CD4-positive, CD25-positive, alpha-beta regulatory T cell (primary cell): ENCODE measurements around the gene OGFOD2. TPM values are rescaled to one million over a fixed set of nuclear protein-coding genes. Genes with fewer than 3 reads are reported as not detected.
A peak's percentile ranks its signal among the peaks of the same experiment; 100 is the strongest.

Source experiments
- ATAC-seq, 2 donors: fragments of 150-1000 bp; cut with Tn5 transposase; one replicate each; pipeline ENCODE4 v1.10.0; 2021; ENCODE audit warnings: low read depth in 2 of 2, moderate number of reproducible peaks in 2 of 2, moderate library complexity in 1 of 2
- DNase-seq, 3 donors: peaks; one replicate each; pipeline versions ENCODE4 v3.0.0 to v3.0.0-alpha.2; 2012 to 2022; ENCODE audit warnings: mixed read lengths in 1 of 3
- H3K27ac ChIP-seq: one replicate; pipeline ENCODE4 v1.7.0; 2013; ENCODE audit warnings: mild to moderate bottlenecking, low read length; ENCODE audit not compliant: insufficient read depth, poor library complexity, severe bottlenecking
- H3K27me3 ChIP-seq: one replicate; pipeline ENCODE4 v1.7.0; 2013; ENCODE audit warnings: low read length; ENCODE audit not compliant: control insufficient read depth, insufficient read depth
- H3K36me3 ChIP-seq: one replicate; pipeline ENCODE4 v1.7.0; 2013; ENCODE audit warnings: mild to moderate bottlenecking, low read length, moderate library complexity; ENCODE audit not compliant: control insufficient read depth, insufficient read depth
- H3K4me1 ChIP-seq: 2 replicates; pipeline ENCODE4 v1.7.0; 2013; ENCODE audit warnings: mild to moderate bottlenecking, low read length; ENCODE audit not compliant: insufficient read depth, control insufficient read depth, poor library complexity, severe bottlenecking
- H3K4me3 ChIP-seq: one replicate; pipeline ENCODE4 v1.7.0; 2013; ENCODE audit warnings: low read depth, mild to moderate bottlenecking, low read length, moderate library complexity
- H3K9me3 ChIP-seq, 2 experiments: 1 replicate in 1 of 2; 2 replicates in 1 of 2; pipeline ENCODE4 v1.7.0; 2013; ENCODE audit warnings: low read length in 2 of 2, mild to moderate bottlenecking in 1 of 2, moderate library complexity in 1 of 2; ENCODE audit not compliant: control insufficient read depth in 2 of 2
- H3K27ac Mint-ChIP-seq, 3 donors: one replicate each; pipeline ENCODE4 v1.8.0; 2020 to 2022; ENCODE audit warnings: mild to moderate bottlenecking in 3 of 3, mixed read lengths in 3 of 3, moderate library complexity in 2 of 3
- H3K27me3 Mint-ChIP-seq: one replicate; pipeline ENCODE4 v1.8.0; 2022; ENCODE audit warnings: mild to moderate bottlenecking, mixed read lengths
- H3K36me3 Mint-ChIP-seq: one replicate; pipeline ENCODE4 v1.8.0; 2020; ENCODE audit warnings: mixed read lengths
- H3K4me1 Mint-ChIP-seq, 4 donors: one replicate each; pipeline ENCODE4 v1.8.0; 2020 to 2022; ENCODE audit warnings: mixed read lengths in 4 of 4, mild to moderate bottlenecking in 1 of 4
- H3K4me3 Mint-ChIP-seq, 4 donors: one replicate each; pipeline ENCODE4 v1.8.0; 2020 to 2022; ENCODE audit warnings: mild to moderate bottlenecking in 4 of 4, mixed read lengths in 4 of 4, moderate library complexity in 3 of 4
- H3K9me3 Mint-ChIP-seq, 7 donors: one replicate each; pipeline ENCODE4 v1.8.0; 2020 to 2022; ENCODE audit warnings: mixed read lengths in 7 of 7, mild to moderate bottlenecking in 3 of 7, moderate library complexity in 2 of 7
- polyA plus RNA-seq, 4 donors: library from polyadenylated mRNA; unstranded; fragments of 300-500 nt; fragmentation: Illumina TruSeq; gene quantifications; one replicate each; pipeline ENCODE4 v1.2.3, GENCODE V29; 2021
- total RNA-seq: library from RNA; stranded (reverse); gene quantifications from one replicate; pipeline ENCODE4 v1.2.3, GENCODE V29; 2022

Gene OGFOD2
- total and polyA plus RNA-seq, 5 donors from 2014 or later, result 12.5 to 20.6 (median 14.3) TPM

DNA sequence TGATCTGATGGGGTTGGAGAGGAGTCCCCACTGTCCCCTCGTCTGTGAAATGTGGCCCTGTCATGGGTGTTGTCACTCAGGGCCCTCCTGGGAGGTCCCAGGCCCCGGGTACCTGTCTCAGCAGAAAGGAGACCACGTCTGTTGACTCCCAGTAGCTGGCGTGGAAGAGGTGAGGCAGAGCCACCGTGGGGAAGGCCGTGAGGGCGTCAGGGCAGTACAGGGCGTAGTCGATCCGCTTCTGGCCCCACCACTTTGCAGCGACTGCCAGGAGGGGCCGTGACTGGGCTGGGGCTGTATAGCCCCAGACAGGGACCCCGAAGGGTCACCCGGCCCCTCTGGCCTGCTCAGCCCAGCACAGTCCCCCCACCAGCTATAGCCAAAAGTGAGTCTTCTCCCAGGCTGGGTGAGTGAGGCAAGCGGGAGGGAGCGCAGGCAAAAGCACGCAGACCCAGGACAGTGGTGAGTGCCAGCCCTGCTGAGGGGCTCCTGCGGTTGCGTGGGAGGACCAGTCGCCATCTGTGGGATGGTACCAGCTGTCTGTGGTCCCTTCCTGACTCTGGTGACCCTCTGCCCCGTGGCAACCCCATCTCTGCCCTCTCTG is 13.7 kb downstream of the OGFOD2 start:
- no peaks in the 10 kb centered on the region for H3K9me3 ChIP-seq
- H3K27ac ChIP-seq, result no peak overlapping the region
- H3K4me1 ChIP-seq, result peaks cover 13% of the 10 kb centered on the region
- no peaks in the 10 kb centered on the region for H3K27me3 Mint-ChIP-seq
- no peaks in the 10 kb centered on the region for H3K27me3 ChIP-seq
- no peak overlapping the region for H3K4me3 Mint-ChIP-seq
- H3K4me1 Mint-ChIP-seq, result peaks cover 0 to 13% (median 4%) of the 10 kb centered on the region in 4 donors
- ATAC-seq (no peak), DNase-seq (no peak)
- H3K36me3 Mint-ChIP-seq, result peaks cover 10% of the 10 kb centered on the region
- H3K9me3 Mint-ChIP-seq, result no peaks in the 10 kb centered on the region
- no peak overlapping the region for H3K4me3 ChIP-seq
- H3K27ac Mint-ChIP-seq, result no peak overlapping the region
- H3K36me3 ChIP-seq, result peaks cover 17% of the 10 kb centered on the region

DNA sequence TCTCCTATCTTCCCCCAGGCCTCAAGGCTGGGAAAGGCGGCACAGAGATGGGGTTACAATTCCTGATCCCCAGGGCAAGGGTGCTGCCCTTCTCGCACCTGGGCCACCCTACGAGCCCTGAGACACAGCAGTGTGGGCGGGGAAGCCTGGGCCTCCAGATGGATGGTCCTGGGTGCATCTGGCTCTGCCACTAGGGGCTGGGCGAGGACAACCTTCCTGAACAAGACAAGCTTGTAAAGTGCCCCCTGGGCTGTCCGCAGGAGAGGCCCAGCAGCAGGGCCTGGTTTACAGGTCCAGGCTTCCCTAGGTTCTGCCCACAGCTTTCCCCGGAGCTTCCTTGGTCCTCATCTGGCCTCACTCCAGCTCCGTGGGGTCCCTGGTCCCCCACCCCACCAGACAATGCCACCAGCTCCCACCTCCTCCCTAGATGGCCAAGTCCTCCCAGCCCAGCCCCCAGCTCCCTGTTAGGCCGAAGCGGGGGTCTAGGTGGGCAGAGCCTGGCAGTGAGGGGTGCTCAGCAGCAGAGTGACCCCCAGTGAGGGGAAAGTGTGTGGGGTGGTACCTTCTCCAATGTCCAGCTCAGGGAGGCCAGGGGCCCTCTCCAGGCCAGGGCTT is 14.3 kb downstream of the OGFOD2 start:
- no peak overlapping the region for H3K27ac Mint-ChIP-seq
- no peaks in the 10 kb centered on the region for H3K27me3 Mint-ChIP-seq
- ATAC-seq, result no peak
- no peaks in the 10 kb centered on the region for H3K9me3 Mint-ChIP-seq
- no peak overlapping the region for H3K27ac ChIP-seq
- H3K36me3 Mint-ChIP-seq, result peaks cover 10% of the 10 kb centered on the region
- no peaks in the 10 kb centered on the region for H3K9me3 ChIP-seq
- H3K4me1 ChIP-seq, result peaks cover 7% of the 10 kb centered on the region
- no peak overlapping the region for H3K4me3 ChIP-seq
- H3K4me1 Mint-ChIP-seq, result peaks cover 0 to 7% (median 3%) of the 10 kb centered on the region in 4 donors
- DNase-seq, result no peak
- peaks cover 17% of the 10 kb centered on the region for H3K36me3 ChIP-seq
- no peaks in the 10 kb centered on the region for H3K27me3 ChIP-seq
- peak overlapping the region in 1 of 4 donors; percentile 27 for H3K4me3 Mint-ChIP-seq

DNA sequence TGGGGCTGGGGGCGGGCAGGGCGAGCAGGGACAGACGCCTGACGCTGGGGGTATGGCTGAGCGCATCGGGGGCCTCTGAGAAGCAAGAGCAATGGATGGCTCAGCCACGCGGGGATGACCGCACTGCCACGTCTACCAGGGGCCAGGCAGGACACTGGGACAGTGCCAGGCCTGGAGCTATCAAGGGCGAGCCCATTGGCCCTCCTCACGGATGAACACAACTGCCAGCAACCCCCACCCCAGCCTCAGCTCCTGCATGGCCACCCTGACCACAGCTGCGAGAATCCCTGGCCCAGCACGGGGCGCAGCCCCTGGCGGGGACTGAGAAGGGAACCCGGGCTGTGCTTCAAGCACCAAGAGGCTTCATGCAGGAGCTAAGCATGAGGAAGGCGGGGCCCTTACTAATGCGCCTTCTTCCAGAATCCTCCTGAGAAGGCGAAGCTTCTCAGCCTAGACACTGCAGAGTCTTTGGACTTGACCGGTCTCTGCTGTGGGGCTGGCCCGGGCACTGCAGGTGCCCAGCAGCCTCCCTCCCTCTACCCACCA is 14.9 kb downstream of the OGFOD2 start:
- peaks cover 17% of the 10 kb centered on the region for H3K36me3 ChIP-seq
- H3K4me3 Mint-ChIP-seq, result no peak overlapping the region

DNA sequence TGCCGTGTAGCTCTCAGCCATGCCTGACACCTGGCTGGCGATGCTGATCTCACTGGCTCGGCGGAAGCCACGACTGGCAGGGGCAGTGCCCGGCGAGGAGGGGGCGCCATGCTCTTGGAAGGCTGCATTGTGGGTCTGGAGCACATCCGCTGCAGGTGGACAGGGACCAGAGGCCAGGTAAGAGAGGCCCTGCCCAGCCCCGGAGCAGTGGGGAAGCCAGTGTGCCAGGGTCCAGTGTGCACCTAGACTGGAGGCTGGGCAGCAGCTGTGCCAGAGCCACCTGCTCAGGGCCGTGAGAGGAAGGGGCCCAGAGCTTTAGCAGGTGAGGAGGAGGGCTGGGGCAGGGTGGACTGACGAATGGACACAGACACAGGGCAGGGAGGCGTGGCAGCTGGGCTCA is 15.5 kb downstream of the OGFOD2 start:
- H3K4me3 ChIP-seq, result no peak overlapping the region
- H3K27ac Mint-ChIP-seq, result no peak overlapping the region
- H3K9me3 ChIP-seq, result no peaks in the 10 kb centered on the region
- ATAC-seq (no peak), DNase-seq (no peak)
- H3K4me3 Mint-ChIP-seq, result no peak overlapping the region
- H3K27ac ChIP-seq, result no peak overlapping the region
- no peaks in the 10 kb centered on the region for H3K9me3 Mint-ChIP-seq
- H3K4me1 ChIP-seq, result no peaks in the 10 kb centered on the region
- H3K27me3 ChIP-seq, result no peaks in the 10 kb centered on the region
- peaks cover 3% of the 10 kb centered on the region for H3K36me3 Mint-ChIP-seq
- peaks cover 17% of the 10 kb centered on the region for H3K36me3 ChIP-seq
- no peaks in the 10 kb centered on the region for H3K4me1 Mint-ChIP-seq
- H3K27me3 Mint-ChIP-seq, result no peaks in the 10 kb centered on the region

More for the DNA sequence above, 14.9 kb downstream of the OGFOD2 start:
- H3K36me3 Mint-ChIP-seq, result peaks cover 8% of the 10 kb centered on the region
- DNase-seq (no peak), ATAC-seq (no peak)
- Histone ChIP-seq H3K4me3 (no peak overlapping the region), H3K27ac (no peak overlapping the region), H3K27me3 (no peaks in the 10 kb centered on the region), H3K9me3 (no peaks in the 10 kb centered on the region), H3K4me1 (peaks cover 1% of the 10 kb centered on the region)
- no peaks in the 10 kb centered on the region for H3K9me3 Mint-ChIP-seq
- H3K27ac Mint-ChIP-seq, result no peak overlapping the region
- H3K27me3 Mint-ChIP-seq, result no peaks in the 10 kb centered on the region
- peaks cover 0 to 1% (median under 1%) of the 10 kb centered on the region in 4 donors for H3K4me1 Mint-ChIP-seq

DNA sequence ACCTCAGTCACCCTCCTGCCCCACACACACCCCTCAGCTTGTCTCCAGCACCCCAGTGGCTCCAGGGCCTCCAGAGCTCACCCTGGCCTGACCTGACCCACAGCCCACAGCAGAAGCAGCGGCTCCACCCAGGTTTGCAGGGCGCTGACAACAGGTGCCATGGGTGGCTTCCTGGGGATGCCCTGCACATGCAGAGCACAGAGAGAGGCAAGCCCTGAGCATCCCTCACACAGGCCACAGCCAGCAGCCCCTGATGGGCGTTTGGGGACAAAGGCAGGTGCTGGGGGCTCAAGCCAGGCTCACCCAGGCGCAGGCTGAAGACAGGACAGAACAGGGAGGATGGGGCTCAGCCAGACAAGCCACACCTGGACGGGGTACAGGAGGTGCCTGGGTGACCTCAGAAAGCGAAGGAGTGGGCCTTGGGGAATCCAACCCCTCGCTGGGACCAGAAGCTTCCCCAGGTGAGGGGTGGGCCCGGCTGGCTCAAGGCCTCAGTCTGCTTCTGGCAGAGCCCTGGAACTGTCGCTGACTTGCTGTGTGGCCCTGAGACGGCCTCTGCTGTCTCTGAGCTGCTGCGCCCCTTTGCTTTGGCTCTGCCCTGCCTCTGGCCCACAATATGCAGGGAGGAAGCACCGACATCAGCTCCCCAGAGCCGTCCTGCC is 16.0 kb downstream of the OGFOD2 start:
- H3K9me3 Mint-ChIP-seq, result no peaks in the 10 kb centered on the region
- DNase-seq, result no peak
- Histone ChIP-seq H3K9me3 (no peaks in the 10 kb centered on the region), H3K4me3 (no peak overlapping the region), H3K4me1 (no peaks in the 10 kb centered on the region), H3K27ac (no peak overlapping the region), H3K36me3 (peaks cover 20% of the 10 kb centered on the region), H3K27me3 (no peaks in the 10 kb centered on the region)
- no peaks in the 10 kb centered on the region for H3K27me3 Mint-ChIP-seq
- no peaks in the 10 kb centered on the region for H3K4me1 Mint-ChIP-seq
- H3K36me3 Mint-ChIP-seq, result peaks cover 3% of the 10 kb centered on the region
- no peak overlapping the region for H3K4me3 Mint-ChIP-seq
- H3K27ac Mint-ChIP-seq, result peak overlapping the region in 1 of 3 donors; percentile 59
- no peak for ATAC-seq

DNA sequence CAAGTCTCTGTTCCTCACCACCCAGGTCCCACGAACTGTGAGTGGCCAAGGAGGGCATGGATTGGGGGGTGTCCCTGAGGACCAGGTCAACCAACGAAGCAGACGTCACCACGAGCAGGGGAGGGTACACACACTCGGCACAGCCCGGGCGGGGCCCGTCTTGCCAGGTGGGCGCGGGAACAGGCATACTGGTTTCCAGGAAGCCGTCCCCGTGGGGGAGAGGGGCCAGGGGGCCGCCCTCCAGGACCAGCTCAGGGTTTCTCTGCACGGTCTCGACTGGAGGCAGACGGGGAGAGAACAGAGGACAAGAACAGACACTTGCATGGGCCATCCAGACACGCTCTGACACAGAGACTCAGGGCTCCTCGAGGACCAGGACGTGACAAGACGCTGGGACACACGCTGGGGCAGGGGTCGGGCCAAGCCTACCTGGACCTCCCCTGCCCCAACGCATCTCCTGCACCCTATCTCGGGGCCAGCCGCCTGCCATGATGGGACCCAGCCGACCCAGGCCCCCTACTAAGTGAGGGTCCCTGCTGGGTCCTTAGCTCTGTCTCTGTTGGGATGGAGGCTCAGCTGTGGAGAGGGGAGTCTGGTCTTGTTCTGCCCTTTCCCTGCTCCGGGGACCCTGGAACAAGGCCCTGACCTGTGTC is 16.7 kb downstream of the OGFOD2 start:
- H3K27me3 ChIP-seq, result no peaks in the 10 kb centered on the region
- H3K4me1 Mint-ChIP-seq, result no peaks in the 10 kb centered on the region
- peaks cover 2% of the 10 kb centered on the region for H3K36me3 Mint-ChIP-seq
- no peak for ATAC-seq
- no peaks in the 10 kb centered on the region for H3K9me3 Mint-ChIP-seq
- H3K27ac Mint-ChIP-seq, result peak overlapping the region in 1 of 3 donors; percentile 59
- no peaks in the 10 kb centered on the region for H3K9me3 ChIP-seq
- no peaks in the 10 kb centered on the region for H3K27me3 Mint-ChIP-seq
- H3K4me1 ChIP-seq, result no peaks in the 10 kb centered on the region
- no peak overlapping the region for H3K4me3 Mint-ChIP-seq
- peaks cover 20% of the 10 kb centered on the region for H3K36me3 ChIP-seq
- no peak overlapping the region for H3K4me3 ChIP-seq
- no peak for DNase-seq
- H3K27ac ChIP-seq, result no peak overlapping the region

DNA sequence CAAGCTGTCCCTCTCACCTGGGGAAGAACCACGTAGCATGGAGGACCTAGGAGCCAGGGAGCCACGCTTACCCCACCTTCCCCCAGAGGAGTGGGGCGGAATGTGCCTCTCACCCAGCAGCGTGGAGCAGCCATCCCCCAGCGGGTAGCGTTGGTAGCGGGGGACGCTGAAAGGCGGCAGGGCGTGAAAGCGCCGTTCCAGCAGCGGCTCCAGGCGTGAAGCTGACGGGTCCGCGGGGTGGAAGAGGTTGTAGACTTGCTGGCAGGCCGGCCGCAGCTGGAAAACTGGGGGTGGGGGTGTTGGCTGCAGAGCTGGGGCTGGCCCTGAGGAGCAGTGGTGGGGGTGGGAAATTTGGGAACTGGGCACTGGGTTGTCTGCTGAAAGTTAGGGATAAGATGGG is 17.3 kb downstream of the OGFOD2 start:
- no peaks in the 10 kb centered on the region for H3K27me3 Mint-ChIP-seq
- peaks cover 3% of the 10 kb centered on the region for H3K36me3 Mint-ChIP-seq
- ATAC-seq, result no peak
- peaks cover 14% of the 10 kb centered on the region for H3K36me3 ChIP-seq
- no peak overlapping the region for H3K27ac ChIP-seq
- no peaks in the 10 kb centered on the region for H3K4me1 ChIP-seq
- H3K27ac Mint-ChIP-seq, result no peak overlapping the region
- H3K27me3 ChIP-seq, result no peaks in the 10 kb centered on the region
- no peak overlapping the region for H3K4me3 ChIP-seq
- no peak for DNase-seq
- H3K4me3 Mint-ChIP-seq, result no peak overlapping the region
- no peaks in the 10 kb centered on the region for H3K9me3 Mint-ChIP-seq
- H3K9me3 ChIP-seq, result no peaks in the 10 kb centered on the region
- no peaks in the 10 kb centered on the region for H3K4me1 Mint-ChIP-seq
